ENCODE results near the gene JPT1.
"Not testable (repeated sequence)": the region's sequence is repeated elsewhere in the genome, so short reads cannot be mapped to it uniquely, and the experiment has no call there.

Gene JPT1

DNA sequence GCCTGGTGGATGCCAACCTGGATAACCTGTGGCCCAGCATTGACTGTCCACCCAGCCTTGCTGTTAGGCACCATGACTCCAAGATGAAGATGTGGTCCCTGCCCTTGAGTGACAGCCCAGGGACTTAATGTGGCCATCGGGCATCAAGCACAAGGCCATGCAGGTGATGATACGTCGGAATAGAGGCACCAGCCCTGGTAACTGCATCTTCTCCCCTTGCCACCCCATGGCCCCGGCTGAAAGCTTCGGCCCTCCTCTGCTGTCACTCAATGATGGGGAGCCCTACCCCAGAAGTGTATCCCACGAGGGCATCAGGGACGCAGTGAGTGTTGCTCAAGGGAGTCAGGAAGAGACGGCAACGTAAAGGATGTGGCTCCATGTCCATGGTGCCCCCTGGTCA is 24.7 kb downstream of the JPT1 start:
- no peak for FAIRE-seq

DNA sequence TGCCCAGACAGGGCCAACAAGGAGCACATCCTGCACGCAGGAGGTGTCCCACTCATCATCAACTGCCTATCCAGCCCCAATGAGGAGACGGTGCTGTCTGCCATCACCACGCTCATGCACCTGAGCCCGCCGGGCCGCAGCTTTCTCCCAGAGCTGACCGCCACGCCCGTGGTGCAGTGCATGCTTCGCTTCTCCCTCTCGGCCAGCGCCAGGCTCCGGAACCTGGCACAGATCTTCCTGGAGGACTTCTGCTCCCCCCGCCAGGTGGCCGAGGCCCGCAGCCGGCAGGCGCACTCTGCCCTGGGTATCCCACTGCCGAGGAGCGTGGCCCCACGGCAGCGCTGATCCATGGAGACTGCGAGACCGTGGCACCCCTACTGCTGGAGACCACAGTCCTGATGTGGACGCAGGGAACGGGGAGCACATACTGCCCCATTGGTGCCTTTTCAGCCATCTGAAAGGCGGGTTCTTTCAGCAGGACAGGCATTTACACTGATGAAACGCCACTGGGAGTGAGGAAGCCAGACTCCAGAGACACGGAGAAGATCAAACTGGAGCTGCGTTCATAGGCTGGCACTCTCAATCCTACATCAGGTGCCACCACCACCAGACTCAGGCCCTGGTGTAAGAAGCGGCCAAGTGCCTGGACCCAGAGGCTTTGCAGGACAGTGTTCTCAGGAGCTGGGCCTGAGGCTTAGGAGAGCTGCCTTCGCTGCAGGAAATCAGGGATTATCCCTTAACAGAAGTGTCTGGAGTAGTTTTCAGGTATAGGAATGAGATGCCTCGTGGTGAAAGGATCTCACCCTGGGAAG is 25.4 kb downstream of the JPT1 start:
- FAIRE-seq, result no peak

DNA sequence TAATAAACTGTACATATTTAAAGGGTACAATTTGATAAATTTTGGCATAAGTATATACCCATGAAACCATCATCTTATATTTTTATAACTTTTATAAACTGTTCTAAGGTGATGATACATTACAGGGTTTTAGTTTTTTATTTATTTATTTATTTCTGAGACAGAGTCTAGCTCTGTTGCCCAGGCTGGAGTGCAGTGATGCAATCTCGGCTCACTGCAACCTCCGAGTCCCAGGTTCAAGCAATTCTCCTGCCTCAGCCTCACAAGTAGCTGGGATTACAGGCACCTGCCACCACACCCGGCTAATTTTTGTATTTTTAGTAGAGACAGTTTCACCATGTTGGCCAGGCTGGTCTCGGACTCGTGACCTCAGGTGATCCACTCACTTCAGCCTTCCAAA is 26.4 kb downstream of the JPT1 start:
- FAIRE-seq, result not testable (repeated sequence)

DNA sequence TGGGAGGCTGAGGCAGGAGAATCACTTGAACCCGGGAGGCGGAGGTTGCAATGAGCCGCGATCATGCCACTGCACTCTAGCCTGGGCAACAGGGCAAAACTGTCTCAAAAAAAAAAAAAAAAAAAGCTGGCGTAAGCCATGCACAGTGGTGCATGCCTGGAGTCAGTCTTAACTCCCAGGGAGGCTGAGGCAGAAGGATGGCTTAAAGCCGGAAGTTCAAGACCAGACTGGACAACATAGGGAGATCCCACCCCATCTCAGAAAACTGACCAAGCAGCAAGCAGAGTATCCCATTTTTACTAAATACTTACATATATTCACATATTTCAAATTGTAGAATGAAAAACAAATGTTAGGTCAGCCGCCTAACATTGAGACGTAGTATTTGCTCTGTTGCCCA is 27.4 kb downstream of the JPT1 start:
- no peak for FAIRE-seq

DNA sequence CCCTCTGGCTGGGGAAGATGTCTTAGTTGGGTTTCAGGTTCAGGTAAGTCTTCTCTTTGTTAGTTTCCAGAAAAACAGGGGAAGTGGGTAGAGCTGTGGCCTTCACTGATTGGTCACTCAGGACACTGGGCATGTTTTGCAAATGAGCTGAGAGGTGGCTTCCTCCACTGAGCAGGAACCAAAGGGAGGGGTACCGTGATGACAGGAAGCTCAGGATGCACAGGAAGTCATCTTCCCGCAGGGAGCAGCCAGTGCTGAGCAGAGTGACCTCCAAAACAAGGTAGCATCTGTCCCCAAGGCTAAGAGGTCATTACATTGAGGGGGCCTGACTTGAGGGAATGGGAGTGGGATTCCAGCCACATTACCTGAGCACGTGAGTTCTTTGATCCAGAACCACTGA is 28.3 kb downstream of the JPT1 start:
- FAIRE-seq, result no peak

DNA sequence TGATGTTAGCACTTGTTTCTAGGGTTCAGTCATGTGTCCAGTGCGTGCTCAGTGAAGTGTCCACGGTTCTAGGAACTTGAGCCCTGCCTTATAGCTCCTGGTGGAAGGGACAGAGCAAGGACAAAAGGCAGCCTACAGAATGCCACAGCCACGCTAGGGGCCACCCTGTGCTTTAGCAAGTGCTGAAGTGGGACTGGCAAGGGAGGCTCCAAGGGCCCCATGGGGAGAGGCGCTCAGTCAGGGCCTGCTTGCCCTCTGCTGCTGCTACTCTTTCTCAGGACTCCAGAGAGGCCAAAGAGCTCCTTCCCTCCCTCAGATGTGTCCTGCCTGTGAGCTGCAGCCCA is 29.5 kb downstream of the JPT1 start:
- no peak for FAIRE-seq

GRCh38 chr17:75124041-75124818 is 30.1 kb downstream of the JPT1 start:
- no peak for FAIRE-seq

- FAIRE-seq, result no peak
Measured at GRCh38 chr17:75118307-75118706, 36.0 kb downstream of the JPT1 start.

DNA sequence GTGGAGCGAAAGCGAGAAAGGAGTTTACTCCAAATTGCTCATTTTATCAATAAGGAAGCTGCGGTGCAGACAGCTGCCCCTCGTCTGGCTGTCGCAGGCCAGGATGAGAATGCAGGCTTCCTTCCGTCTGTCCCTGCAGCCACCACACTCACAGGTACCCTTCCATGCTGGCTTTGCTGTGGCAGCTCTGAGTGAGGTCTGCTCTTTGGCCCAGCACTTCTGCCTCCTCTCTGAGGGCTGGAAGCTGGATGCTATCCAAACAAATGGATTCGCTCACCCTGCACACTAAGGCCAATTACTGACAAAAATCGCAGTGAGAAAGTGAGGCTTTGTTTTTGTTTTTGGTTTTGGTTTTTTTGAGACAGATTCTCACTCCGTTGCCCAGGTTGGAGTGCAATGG is 37.6 kb downstream of the JPT1 start:
- no peak for FAIRE-seq

DNA sequence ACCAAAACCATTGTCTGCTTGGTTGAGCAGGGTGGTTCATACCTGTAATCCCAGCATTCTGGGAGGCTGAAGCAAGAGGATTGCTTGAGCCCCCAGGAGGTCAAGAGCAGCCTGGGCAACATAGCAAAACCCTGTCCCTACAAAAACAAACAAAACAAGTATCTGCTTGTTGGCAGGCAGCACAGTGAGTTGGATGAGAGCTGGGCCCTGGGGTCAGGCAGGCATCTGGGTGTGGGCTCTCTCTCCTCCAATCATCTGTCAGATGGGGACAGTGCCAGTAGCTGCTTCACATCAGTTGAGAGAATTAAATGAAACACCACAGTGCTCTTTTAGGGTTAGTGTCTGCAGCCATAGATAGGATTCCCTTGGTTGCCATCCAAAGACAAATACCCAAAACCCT is 38.8 kb downstream of the JPT1 start:
- no peak for FAIRE-seq

GRCh38 chr17:75114552-75115314 is 39.6 kb downstream of the JPT1 start:
- no peak for FAIRE-seq

DNA sequence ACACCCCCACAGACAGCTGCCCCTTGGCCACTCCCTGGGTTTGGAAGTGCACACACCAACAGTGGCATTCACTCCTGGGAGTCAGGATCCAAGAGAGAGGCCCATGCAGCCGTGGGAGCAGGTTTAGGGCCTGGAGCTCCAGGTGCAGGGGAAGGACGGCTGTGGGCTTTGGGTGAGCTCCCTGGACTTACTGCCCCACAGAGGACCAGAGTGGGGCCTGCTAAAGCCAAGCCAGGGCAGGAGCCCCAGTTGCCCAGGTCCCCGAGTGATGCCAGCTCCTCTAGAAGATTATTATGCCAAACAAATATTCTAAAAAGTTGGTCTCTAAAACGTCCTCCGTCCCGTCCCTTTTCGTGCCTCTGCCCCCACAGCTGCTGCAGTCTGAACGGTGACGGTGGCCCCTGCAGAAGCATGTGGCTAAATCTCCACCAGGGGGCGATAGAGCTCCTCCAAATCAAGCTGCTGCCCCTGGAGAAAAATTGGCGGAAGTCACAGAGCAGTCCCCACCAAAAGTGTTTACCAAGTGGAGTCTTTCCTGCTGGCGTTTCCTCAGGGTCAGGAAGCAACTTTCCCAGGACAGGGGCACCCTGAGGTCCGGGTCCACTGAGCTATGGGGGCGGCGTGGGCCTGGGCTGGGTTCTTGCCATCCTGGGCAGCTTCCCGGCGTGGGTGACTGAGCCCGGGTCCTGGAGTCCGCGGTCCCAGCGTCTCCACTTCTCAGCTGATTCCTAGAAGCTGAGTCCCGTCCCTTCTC is 40.3 kb downstream of the JPT1 start:
- peak; percentile 92 for FAIRE-seq

DNA sequence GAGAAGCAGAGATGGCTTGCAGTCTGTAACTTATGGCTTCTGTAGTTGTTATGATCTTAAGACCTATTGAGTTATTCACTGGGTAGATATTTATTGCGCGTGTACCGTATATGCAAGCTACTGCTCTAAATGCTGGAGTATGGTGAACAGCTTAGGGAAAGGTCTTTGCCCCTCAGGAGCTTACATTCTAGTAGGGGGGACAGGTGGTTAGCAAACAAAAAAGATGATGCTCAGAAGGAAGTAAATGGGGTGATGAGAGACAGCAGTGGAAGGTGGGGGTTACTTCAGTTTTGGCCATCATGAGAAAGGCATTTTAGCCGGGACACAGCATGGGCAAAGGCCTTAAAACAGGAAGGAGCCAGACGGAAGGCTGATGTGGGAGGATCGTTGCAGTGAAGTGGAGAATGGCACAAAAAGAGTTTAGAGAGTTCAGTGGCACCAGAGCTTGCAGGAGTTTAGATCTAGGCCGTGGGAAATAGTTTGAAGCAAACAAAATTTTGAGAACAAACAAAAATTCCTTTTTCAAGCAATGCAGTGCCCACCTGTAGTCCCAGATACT is 42.5 kb downstream of the JPT1 start:
- FAIRE-seq, result no peak

DNA sequence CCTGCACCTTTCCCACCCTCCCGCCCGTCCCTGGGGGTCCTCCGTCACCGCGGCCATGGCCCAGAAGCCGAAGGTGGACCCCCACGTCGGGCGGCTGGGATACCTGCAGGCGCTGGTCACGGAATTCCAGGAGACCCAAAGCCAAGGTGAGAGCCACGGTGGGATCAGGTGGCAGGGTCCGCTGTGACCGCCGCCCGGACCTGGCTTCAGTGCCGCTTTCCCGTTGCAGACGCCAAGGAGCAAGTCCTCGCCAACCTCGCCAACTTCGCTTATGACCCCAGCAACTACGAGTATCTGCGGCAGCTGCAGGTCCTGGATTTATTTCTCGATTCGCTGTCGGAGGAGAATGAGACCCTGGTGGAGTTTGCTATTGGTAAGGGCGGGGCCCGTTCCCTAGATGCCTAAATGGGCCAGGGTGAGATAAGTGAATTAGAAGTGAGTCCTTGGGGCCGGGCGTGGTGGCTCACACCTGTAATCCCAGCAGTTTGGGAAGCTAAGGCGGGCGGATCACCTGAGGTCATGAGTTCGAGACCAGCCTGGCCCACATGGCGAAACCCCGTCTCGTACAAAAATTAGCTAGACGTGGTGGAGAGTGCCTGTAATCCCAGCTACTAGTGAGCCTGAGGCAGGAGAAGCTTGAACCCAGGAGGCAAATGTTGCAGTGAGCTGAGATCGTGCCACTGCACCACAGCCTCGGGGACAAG is 43.9 kb downstream of the JPT1 start:
- no peak for FAIRE-seq

GRCh38 chr17:75109407-75110233 is 44.7 kb downstream of the JPT1 start, which contains the start of gene ARMC7:
TSS of gene ARMC7 (plus strand) at chr17:75109969. CDS start at chr17:75110289, 320 bp downstream.
- no peak for FAIRE-seq

GRCh38 chr17:75109046-75109406 is 45.3 kb downstream of the JPT1 start:
- no peak for FAIRE-seq

- FAIRE-seq, result no peak
Measured at GRCh38 chr17:75108193-75108592, 46.1 kb downstream of the JPT1 start.

DNA sequence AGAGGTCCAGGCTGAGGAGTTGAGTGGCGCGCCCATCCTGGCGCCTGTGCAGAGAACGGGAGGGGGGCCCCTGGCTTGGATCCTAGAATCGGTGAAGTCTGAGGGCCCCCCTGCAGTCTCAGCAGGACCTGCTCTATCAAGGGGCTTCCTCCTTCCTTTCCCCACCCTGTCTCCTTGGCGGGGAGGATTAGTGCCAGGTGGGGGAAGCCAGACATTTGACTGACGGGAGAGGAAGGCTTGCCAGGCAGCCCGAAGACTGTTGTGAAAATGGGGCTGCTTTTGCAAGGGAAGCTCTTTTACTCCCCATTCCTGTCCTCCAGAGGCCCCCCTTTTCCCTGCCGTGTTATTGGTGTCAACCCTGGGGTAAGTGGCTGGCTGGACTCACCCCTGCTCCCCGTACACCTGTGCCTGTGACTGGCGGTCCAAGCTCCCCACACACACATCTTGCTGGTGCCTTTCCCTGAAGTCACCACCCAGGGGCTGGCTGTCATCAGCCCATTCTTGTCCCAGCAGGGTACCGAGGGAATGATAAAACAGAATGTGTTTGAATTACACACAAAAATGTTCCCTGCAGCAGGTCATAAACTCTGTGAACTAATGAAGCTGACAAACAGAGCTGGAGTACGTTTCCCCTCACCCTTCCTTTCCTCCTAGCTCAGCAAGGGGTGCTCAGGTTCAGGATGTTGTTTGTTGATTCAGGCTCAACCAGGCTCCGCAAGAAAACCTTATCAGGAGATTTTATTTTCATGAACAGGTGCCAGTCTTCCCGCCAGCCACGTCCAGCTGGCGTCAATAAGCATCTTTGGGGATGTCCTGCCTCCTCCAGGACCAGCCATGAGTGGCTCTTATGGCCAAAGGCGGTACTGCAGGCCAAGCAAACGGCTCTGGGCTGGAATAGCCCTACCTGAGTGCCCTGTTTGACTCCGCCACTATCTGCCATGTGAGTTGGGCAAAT is 48.9 kb downstream of the JPT1 start:
- FAIRE-seq, result peak; percentile 63
